Activated effector memory CD4-positive, alpha-beta T cell treated with Interleukin-2 at 50 U/mL for 16 hours (primary cell): ENCODE results near the gene TTC28.
"Not testable (repeated sequence)": the region's sequence is repeated elsewhere in the genome, so short reads cannot be mapped to it uniquely, and the experiment has no call there.

ENCODE experiments used
- DNase-seq: peaks from one replicate; pipeline ENCODE4 v3.0.0-alpha.2; 2020

TTC28 gene

GRCh38 chr22:28553108-28553866 is 126.4 kb downstream of the TTC28 start:
- not testable (repeated sequence) for DNase-seq

DNA sequence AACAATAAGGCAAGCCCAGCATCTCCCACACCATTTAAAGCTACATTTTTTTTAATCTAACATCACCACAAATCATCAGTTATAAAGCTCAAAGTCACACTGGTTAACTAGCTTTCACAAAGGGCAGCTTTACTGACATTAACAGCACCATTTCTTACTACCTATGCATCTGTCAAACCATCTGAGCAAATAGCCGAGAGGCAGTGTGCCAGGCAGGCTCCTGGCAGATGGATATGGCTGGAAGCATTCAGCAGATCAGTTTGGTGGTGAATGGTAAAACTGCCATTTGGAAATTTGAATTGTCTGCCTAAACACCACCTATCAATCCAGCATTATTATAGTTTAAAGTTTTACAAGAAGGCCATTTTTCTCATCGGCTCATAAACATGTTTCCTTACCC is 131.2 kb downstream of the TTC28 start:
- no peak for DNase-seq

DNA sequence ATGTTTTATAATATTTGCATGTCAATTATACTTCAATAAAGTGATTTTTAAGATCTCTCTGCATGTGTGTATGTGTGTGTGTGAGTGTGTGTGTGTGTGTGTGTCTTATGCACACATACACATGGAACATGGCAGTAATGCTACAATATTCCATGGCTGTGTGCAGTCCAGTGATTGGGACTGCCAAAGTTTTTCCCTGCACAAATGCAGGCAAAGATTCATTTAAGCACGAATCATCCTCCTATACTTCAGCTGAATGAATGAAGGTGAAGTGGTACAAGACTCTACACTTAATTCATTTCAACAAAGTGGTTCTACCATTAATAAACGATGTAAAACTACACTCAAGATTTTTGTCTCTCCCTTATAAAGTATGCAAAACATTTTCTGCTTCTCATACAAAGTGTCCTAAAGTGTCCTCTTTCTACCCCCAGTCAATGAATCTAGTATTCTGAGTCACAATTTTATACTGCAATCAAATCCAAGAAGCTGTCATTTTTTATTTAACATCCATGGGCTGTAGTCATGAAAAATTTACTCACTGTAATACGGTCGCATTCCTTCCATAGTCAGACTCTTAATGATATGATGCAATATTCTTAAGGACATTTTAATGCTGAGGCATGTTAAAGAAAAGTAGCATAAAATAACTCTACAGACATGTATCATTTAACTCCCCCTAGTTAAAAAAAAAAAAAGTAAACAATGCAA is 132.4 kb downstream of the TTC28 start:
- no peak for DNase-seq

GRCh38 chr22:28544431-28544868 is 135.2 kb downstream of the TTC28 start:
- DNase-seq: no peak

DNA sequence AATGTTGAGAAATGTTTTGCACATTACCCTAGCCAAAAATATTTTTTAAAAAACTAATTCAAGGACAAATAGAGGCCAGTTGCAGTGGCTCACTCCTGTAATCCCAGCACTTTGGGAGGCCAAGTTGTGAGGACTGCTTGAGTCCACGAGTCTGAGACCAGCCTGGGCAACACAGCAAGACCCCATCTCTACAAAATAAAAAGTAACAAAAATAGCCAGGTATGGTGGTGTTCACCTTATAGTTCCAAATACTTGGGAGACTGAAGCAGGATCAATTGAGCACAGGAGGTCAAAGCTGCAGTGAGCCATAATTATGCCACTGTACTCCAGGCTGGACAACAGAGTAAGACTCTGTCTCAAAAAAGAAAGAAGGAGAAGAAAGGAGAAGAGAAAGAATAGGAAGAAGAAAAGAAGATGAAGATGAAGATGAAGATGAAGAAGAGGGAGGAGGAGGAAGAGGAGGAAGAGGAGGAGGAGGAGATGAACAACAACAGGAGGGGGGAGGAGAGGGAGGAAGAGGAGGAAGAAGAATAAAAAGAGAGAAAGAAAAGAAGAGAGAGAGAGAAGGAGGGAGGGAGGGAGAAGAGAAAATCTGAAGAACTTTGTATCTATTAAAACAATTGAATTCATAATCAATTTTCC is 136.5 kb downstream of the TTC28 start:
- no peak for DNase-seq

DNA sequence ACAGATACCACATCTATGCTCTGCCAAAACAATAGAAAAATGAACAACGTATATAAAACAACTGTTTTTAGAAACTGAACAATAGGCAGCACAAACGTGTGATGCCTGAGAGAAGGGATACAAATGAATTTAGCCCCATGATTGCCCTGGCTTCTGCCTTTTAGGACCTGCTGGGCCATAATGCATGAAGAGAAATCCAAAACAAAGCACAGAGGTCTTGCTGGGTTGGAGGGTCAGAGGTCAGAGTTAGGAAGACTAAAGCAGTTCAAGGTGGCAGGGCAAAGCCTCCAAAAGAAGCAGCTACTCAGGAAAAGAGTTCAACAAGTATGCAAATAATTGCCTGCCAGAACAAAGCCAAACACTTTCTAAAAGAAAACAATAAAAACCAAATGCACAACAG is 138.5 kb downstream of the TTC28 start:
- no peak for DNase-seq

DNA sequence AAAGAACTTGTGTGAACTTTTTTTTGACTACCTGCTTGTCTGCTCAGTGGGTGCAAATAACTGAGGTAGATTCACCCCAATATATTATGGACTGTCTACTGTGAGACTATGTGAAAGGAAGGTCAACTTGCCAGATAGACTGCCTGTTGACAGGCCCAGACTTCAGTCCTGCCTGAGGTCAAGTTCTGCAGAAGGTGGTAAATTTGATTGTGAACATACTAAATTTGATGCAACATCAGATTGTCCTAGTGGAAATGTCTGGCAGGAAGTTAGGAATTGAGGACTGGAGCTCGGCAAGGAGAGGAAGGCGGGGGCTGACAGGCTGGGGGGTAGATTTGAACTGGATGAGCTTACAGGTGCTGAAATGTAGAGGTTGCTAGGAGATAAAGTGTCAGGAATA is 140.7 kb downstream of the TTC28 start:
- DNase-seq: no peak

- not testable (repeated sequence) for DNase-seq
Measured at GRCh38 chr22:28530565-28530964, 149.1 kb downstream of the TTC28 start.

GRCh38 chr22:28529144-28529543 is 150.5 kb downstream of the TTC28 start:
- DNase-seq: not testable (repeated sequence)

- DNase-seq: no peak
Measured at GRCh38 chr22:28521451-28521850, 158.2 kb downstream of the TTC28 start.

DNA sequence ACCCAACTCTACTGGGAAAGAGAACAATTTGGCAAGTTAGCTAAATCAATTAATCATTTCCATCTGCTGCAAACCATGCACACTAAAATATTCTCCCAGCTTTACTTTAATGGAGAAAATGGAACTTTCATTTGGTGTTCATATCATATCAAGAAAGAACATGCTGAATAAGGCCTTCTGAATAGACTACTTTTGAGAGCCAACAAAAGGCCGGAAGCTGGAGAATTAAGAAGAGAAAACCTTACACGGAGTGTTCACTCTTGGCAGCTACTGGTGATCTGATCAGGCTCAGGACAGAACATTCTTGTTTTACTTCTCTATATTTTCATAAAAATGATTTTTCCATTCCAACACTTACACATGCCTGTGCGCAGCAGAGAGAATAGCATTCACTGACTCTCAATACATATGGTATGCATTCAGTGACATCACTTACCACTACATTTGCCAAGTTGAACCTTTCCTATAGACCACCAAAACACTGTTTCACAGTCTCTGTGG is 165.3 kb downstream of the TTC28 start:
- DNase-seq: no peak

GRCh38 chr22:28512387-28512786 is 167.3 kb downstream of the TTC28 start:
- DNase-seq: not testable (repeated sequence)

- DNase-seq: no peak
Measured at GRCh38 chr22:28507896-28508295, 171.7 kb downstream of the TTC28 start.

GRCh38 chr22:28506150-28506535 is 173.5 kb downstream of the TTC28 start:
- DNase-seq: no peak

GRCh38 chr22:28505416-28506149 is 174.1 kb downstream of the TTC28 start:
- no peak for DNase-seq

DNA sequence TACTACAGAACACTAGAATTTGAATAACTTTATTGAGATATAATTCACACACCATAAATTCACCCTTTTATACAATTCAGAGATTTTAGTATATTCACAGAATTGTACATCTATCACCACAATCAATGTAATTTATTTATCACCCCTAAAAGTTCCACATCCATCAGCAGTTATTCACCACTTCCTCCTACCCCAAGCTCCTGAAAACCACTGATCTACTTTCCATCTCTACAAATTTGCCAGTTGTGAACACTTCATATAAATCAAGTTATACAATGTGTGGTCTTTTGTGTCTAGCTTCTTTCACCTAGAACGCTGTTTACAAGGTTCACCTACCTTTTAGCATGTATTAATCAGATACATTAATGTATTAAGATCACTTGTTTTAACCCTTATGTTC is 179.6 kb downstream of the TTC28 start:
- no peak for DNase-seq

DNA sequence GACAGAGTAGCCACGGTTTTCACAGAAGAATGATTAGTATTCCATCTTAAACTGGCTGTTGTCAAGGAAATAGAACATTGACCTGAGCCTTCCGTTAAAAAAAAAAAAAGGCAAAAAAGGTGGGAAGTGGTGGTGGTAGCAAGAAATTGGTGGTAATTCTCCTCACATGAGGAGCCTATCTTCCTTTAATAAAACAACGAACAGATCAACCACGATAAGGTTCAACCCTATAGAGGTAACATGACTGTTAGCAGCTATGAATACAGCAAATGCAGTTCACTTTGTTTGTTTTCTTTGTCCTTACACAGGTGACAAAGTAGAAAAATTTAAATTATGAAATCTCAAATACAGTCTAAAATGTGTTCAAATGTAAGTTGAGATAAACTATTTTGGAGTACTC is 181.6 kb downstream of the TTC28 start:
- no peak for DNase-seq

GRCh38 chr22:28497188-28497587 is 182.5 kb downstream of the TTC28 start:
- DNase-seq: no peak

DNA sequence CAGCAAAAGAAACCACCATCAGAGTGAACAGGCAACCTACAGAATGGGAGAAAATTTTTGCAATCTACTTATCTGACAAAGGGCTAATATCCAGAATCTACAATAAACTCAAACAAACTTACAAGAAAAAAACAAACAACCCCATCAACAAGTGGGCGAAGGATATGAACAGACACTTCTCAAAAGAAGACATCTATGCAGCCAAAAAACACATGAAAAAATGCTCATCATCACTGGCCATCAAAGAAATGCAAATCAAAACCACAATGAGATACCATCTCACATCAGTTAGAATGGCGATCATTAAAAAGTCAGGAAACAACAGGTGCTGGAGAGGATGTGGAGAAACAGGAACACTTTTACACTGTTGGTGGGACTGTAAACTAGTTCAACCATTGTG is 188.4 kb downstream of the TTC28 start:
- DNase-seq: not testable (repeated sequence)

- DNase-seq: no peak
Measured at GRCh38 chr22:28488825-28489224, 190.8 kb downstream of the TTC28 start.

GRCh38 chr22:28484662-28485061 is 195.0 kb downstream of the TTC28 start:
- no peak for DNase-seq

DNA sequence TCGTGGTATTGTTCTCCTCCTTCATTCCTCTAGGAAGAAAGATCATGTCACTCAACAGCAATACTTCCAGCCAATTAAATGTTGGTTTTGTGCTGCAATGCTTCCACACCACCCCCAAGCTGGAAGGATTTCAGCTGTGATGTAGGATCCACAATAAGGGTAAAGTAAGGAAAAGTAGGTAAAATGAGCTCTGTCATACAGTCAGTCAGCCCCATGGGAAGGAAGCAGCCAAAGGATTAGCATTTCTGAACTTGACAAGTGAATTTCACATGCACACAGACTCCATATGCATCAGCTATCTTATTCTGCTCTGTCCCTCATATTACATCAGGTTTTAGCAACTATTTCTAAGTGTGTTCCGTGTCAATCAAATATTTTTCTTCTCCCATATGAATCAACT is 197.9 kb downstream of the TTC28 start:
- DNase-seq: no peak
